ENCODE measurements around the gene HERPUD1. TPM values are rescaled to one million over a fixed set of nuclear protein-coding genes. Genes with fewer than 3 reads are reported as not detected.
"Not testable (repeated sequence)": the region's sequence is repeated elsewhere in the genome, so short reads cannot be mapped to it uniquely, and the experiment has no call there.

Gene HERPUD1
- total RNA-seq, 3 donors from 2014 or later (not counting 1 experiment from before 2014, with no cell fraction given) = 181 to 266 (median 243) TPM

DNA sequence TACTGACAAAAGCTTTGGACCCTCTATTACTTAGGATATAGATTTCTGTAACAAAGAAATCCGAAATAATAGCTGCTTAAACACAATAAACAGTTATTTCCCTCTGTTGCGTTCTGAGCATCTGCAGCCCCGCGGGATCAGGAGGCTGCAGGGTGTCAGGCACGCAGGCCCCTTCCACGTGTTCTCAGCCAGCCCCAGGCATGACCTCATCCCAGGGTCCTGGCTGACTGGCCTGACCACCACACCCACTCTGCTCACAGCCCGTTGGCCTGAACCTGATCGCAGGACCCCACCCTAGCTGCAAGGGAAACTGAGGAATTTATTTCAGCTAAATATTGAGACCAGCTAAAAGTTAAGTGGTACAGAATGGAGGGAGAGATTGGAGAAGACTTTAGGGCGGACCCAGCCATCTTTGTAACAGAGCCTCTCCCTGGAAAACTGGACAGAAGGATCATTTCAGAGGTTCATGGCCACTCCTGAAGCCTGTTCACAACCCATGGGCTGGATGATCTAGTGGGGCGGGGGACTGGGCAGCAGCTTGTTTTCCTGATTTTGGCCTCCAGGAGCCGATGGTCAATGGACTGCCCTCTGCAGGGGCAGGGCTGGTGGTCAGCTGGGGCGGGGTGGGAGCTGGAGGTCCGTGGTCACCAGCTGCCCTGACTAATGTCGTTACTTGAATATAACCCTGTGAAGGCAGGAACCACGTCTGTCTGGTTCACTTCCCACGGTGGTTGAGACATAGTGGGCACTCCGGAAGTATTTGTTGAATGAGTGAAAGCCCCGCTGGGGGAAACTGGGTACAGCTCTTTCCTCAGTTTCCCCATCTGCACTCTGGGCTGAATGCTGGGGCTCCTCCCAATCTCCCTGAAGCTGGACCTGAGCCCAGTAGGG, 40.7 kb downstream of the HERPUD1 start:
- TF ChIP-seq, protein P1, sequence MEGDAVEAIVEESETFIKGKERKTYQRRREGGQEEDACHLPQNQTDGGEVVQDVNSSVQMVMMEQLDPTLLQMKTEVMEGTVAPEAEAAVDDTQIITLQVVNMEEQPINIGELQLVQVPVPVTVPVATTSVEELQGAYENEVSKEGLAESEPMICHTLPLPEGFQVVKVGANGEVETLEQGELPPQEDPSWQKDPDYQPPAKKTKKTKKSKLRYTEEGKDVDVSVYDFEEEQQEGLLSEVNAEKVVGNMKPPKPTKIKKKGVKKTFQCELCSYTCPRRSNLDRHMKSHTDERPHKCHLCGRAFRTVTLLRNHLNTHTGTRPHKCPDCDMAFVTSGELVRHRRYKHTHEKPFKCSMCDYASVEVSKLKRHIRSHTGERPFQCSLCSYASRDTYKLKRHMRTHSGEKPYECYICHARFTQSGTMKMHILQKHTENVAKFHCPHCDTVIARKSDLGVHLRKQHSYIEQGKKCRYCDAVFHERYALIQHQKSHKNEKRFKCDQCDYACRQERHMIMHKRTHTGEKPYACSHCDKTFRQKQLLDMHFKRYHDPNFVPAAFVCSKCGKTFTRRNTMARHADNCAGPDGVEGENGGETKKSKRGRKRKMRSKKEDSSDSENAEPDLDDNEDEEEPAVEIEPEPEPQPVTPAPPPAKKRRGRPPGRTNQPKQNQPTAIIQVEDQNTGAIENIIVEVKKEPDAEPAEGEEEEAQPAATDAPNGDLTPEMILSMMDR (IDR thresholded peaks at IDR 0.05) = no peak
- Histone ChIP-seq H3K4me1 (ENCODE audit: control insufficient read depth, insufficient read depth, low read length) (peaks cover 9% of the 10 kb centered on the region), H3K27me3 (ENCODE audit: control insufficient read depth, insufficient read depth, low read length) (no peaks in the 10 kb centered on the region), H3K27ac (ENCODE audit: low read length) (no peak overlapping the region), H3K4me3 (ENCODE audit: low read length) (no peak overlapping the region), H3K9me3 (ENCODE audit: control insufficient read depth, insufficient read depth, low read length) (no peaks in the 10 kb centered on the region), H3K36me3 (ENCODE audit: control insufficient read depth, insufficient read depth, low read length) (no peaks in the 10 kb centered on the region)
- DNase-seq (no peak), ATAC-seq (no peak)
- WGBS (ENCODE audit: insufficient coverage) = 70% methylated on average over 17 of the region's 18 CpGs
- peaks cover 0 to 9% of the 10 kb centered on the region in 2 donors for H3K27me3 Mint-ChIP-seq (ENCODE audit: low read depth in 2 of 2)
- no peak overlapping the region for H3K4me3 Mint-ChIP-seq
- H3K9me3 Mint-ChIP-seq = no peaks in the 10 kb centered on the region
- no peak overlapping the region for H3K27ac Mint-ChIP-seq
- intact Hi-C loops (cut with micrococcal nuclease) = no loop called here
- no peaks in the 10 kb centered on the region for H3K4me1 Mint-ChIP-seq
- no peaks in the 10 kb centered on the region for H3K36me3 Mint-ChIP-seq

DNA sequence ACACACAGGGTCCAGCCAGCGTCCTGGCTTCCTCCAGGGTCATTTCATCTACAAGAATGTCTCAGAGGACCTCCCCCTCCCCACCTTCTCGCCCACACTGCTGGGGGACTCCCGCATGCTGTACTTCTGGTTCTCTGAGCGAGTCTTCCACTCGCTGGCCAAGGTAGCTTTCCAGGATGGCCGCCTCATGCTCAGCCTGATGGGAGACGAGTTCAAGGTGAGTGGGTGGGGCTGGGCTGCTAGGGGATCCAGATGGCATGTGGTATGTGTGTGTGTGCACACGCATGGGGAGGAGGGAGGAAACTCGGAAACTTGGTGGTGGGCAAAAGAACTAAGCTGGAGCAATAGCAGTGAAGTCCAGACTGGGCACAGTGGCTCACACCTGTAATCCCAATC, 41.4 kb downstream of the HERPUD1 start:
- Mint-ChIP-seq H3K27me3 (ENCODE audit: low read depth in 2 of 2) (peaks cover 0 to 9% of the 10 kb centered on the region in 2 donors), H3K27ac (no peak overlapping the region), H3K36me3 (no peaks in the 10 kb centered on the region), H3K4me1 (no peaks in the 10 kb centered on the region), H3K4me3 (no peak overlapping the region), H3K9me3 (no peaks in the 10 kb centered on the region)
- H3K27ac ChIP-seq (ENCODE audit: low read length) = no peak overlapping the region
- TF ChIP-seq, protein P1 (IDR thresholded peaks at IDR 0.05) = no peak
- intact Hi-C loops (cut with micrococcal nuclease) = no loop called here
- no peaks in the 10 kb centered on the region for H3K36me3 ChIP-seq (ENCODE audit: control insufficient read depth, insufficient read depth, low read length)
- peaks cover 9% of the 10 kb centered on the region for H3K4me1 ChIP-seq (ENCODE audit: control insufficient read depth, insufficient read depth, low read length)
- ATAC-seq = no peak
- DNase-seq = no peak
- H3K4me3 ChIP-seq (ENCODE audit: low read length) = no peak overlapping the region
- H3K27me3 ChIP-seq (ENCODE audit: control insufficient read depth, insufficient read depth, low read length) = no peaks in the 10 kb centered on the region
- no peaks in the 10 kb centered on the region for H3K9me3 ChIP-seq (ENCODE audit: control insufficient read depth, insufficient read depth, low read length)
- 86% methylated on average over 9 of the region's 9 CpGs for WGBS (ENCODE audit: insufficient coverage)

GRCh38 chr16:56973899-56974298, 42.0 kb downstream of the HERPUD1 start:
- intact Hi-C loops (cut with micrococcal nuclease); H3K4me3 Mint-ChIP-seq; ATAC-seq; H3K4me3 ChIP-seq (ENCODE audit: low read length); H3K27ac Mint-ChIP-seq; H3K4me1 Mint-ChIP-seq; H3K36me3 Mint-ChIP-seq; H3K9me3 Mint-ChIP-seq; H3K27ac ChIP-seq (ENCODE audit: low read length); H3K4me1 ChIP-seq (ENCODE audit: control insufficient read depth, insufficient read depth, low read length); DNase-seq; H3K27me3 Mint-ChIP-seq (ENCODE audit: low read depth in 2 of 2); H3K9me3 ChIP-seq (ENCODE audit: control insufficient read depth, insufficient read depth, low read length); H3K27me3 ChIP-seq (ENCODE audit: control insufficient read depth, insufficient read depth, low read length); H3K36me3 ChIP-seq (ENCODE audit: control insufficient read depth, insufficient read depth, low read length): not testable (repeated sequence)
- WGBS (ENCODE audit: insufficient coverage) = 85% methylated on average over 5 of the region's 7 CpGs

DNA sequence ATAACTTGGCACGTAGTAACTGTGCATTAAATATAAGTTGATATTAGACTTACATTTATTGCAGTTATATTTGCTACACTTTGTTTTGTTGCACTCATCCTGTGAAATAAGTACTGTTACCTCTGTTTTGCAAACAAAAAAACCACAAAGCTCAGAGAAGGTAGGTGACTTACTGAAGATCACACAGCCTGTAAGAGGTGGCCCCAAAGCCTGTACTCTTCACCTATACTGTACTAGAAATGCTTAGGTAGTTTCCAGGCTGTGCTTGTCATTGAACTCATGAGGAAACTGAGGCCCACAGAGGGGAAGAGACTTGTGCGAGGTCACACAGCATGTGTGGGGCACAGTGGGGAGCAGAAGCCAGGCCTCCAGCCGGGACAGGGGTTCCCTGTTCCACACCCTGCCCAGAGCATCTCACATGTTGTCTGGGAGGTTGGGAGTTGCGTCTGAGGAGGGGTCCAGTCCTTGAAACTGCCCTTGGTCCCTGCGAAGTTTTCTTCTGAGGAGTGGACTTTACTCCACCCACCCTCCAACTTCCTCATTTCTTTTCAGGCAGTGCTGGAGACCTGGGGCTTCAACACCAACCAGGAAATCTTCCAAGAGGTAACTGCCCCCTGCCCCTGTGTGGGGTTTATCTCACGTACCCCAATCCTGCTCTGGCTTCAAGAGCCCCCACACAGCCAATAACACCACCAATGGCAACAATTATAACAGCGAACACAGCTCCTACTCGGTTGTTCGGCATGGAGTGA, 42.8 kb downstream of the HERPUD1 start:
- H3K27me3 ChIP-seq (ENCODE audit: control insufficient read depth, insufficient read depth, low read length) = no peaks in the 10 kb centered on the region
- H3K36me3 ChIP-seq (ENCODE audit: control insufficient read depth, insufficient read depth, low read length) = no peaks in the 10 kb centered on the region
- H3K9me3 Mint-ChIP-seq = no peaks in the 10 kb centered on the region
- no peak overlapping the region for H3K27ac ChIP-seq (ENCODE audit: low read length)
- WGBS (ENCODE audit: insufficient coverage) = 80% methylated on average over 9 of the region's 9 CpGs
- no peaks in the 10 kb centered on the region for H3K9me3 ChIP-seq (ENCODE audit: control insufficient read depth, insufficient read depth, low read length)
- no peaks in the 10 kb centered on the region for H3K4me1 Mint-ChIP-seq
- no peak overlapping the region for H3K4me3 Mint-ChIP-seq
- intact Hi-C loops (cut with micrococcal nuclease) = no loop called here
- TF ChIP-seq, protein P1 (IDR thresholded peaks at IDR 0.05) = no peak
- no peak overlapping the region for H3K4me3 ChIP-seq (ENCODE audit: low read length)
- peaks cover 0 to 9% of the 10 kb centered on the region in 2 donors for H3K27me3 Mint-ChIP-seq (ENCODE audit: low read depth in 2 of 2)
- DNase-seq = no peak
- H3K4me1 ChIP-seq (ENCODE audit: control insufficient read depth, insufficient read depth, low read length) = peaks cover 13% of the 10 kb centered on the region
- H3K27ac Mint-ChIP-seq = no peak overlapping the region
- no peaks in the 10 kb centered on the region for H3K36me3 Mint-ChIP-seq
- no peak for ATAC-seq

Measured in natural killer cell (primary cell).